CD4-positive, alpha-beta memory T cell (primary cell): Measurements from ENCODE around the gene NAV3. TPM values are rescaled to one million over a fixed set of nuclear protein-coding genes. Genes with fewer than 3 reads are reported as not detected.

Source experiments
- CTCF ChIA-PET: fragments of 350-600 bp; sonication (Branson Sonifier 250); formaldehyde crosslinking; loops from one replicate; lab custom pipeline; 2021; ENCODE audit warnings: inconsistent platforms; ENCODE audit not compliant: partially characterized antibody; lab: Charles Lee
- POLR2A ChIA-PET: fragments of 350-600 bp; sonication (Branson Sonifier 250); formaldehyde crosslinking; loops from one replicate; lab custom pipeline; 2021; ENCODE audit not compliant: partially characterized antibody; lab: Charles Lee
- DNase-seq, 5 donors: peaks; one replicate each; pipeline versions ENCODE4 v3.0.0 to v3.0.0-alpha.2; 2020 to 2022; ENCODE audit warnings: mixed read lengths in 1 of 5
- H3K27ac ChIP-seq: one replicate; pipeline ENCODE4 v1.7.0; 2013; ENCODE audit warnings: low read depth, low read length
- H3K27me3 ChIP-seq: 2 replicates; pipeline ENCODE4 v1.7.0; 2013; ENCODE audit warnings: mild to moderate bottlenecking, low read length, moderate library complexity; ENCODE audit not compliant: insufficient read depth
- H3K36me3 ChIP-seq: 2 replicates; pipeline ENCODE4 v1.7.0; 2013; ENCODE audit warnings: mild to moderate bottlenecking, low read length, moderate library complexity; ENCODE audit not compliant: insufficient read depth
- H3K4me1 ChIP-seq: 2 replicates; pipeline ENCODE4 v1.7.0; 2013; ENCODE audit warnings: mild to moderate bottlenecking, low read length, moderate library complexity; ENCODE audit not compliant: insufficient read depth
- H3K4me3 ChIP-seq, 2 donors: one replicate each; pipeline ENCODE4 v1.7.0; 2013; ENCODE audit warnings: low read length in 2 of 2, mild to moderate bottlenecking in 1 of 2
- H3K9me3 ChIP-seq, 2 donors: one replicate each; pipeline ENCODE4 v1.7.0; 2013; ENCODE audit warnings: low read length in 2 of 2, control low read depth in 1 of 2; ENCODE audit not compliant: control insufficient read depth in 1 of 2
- H3K27ac Mint-ChIP-seq, 7 donors: one replicate each; pipeline ENCODE4 v1.8.0; 2020 to 2021; ENCODE audit warnings: mixed read lengths in 7 of 7, mild to moderate bottlenecking in 6 of 7, inconsistent platforms in 3 of 7, moderate library complexity in 3 of 7
- H3K27me3 Mint-ChIP-seq, 2 donors: one replicate each; pipeline ENCODE4 v1.8.0; 2020 to 2021; ENCODE audit warnings: mixed read lengths in 2 of 2
- H3K36me3 Mint-ChIP-seq, 2 donors: one replicate each; pipeline ENCODE4 v1.8.0; 2020 to 2021; ENCODE audit warnings: mixed read lengths in 2 of 2, inconsistent platforms in 1 of 2, mild to moderate bottlenecking in 1 of 2
- H3K4me1 Mint-ChIP-seq, 4 donors: one replicate each; pipeline ENCODE4 v1.8.0; 2020 to 2021; ENCODE audit warnings: mixed read lengths in 4 of 4, mild to moderate bottlenecking in 1 of 4
- H3K4me3 Mint-ChIP-seq, 8 donors: one replicate each; pipeline ENCODE4 v1.8.0; 2020 to 2021; ENCODE audit warnings: mixed read lengths in 8 of 8, mild to moderate bottlenecking in 7 of 8, moderate library complexity in 6 of 8, inconsistent platforms in 3 of 8
- H3K9me3 Mint-ChIP-seq, 8 donors: one replicate each; pipeline ENCODE4 v1.8.0; 2020 to 2021; ENCODE audit warnings: mixed read lengths in 8 of 8, mild to moderate bottlenecking in 5 of 8, inconsistent platforms in 3 of 8, moderate library complexity in 1 of 8
- intact Hi-C: fragments of 100-400 bp; cut with micrococcal nuclease; formaldehyde crosslinking; loops from one replicate; pipeline ENCODE4 v1.15.1; 2023
- polyA plus RNA-seq, 2 donors: library from polyadenylated mRNA; unstranded; fragments of 300-500 nt; fragmentation: Illumina TruSeq; gene quantifications; one replicate each; pipeline ENCODE4 v1.2.3, GENCODE V29; 2021
- total RNA-seq, 2 experiments: library from RNA; stranded (reverse); gene quantifications; one replicate each; pipeline ENCODE4 v1.2.3, GENCODE V29; 2021

The NAV3 gene
- total and polyA plus RNA-seq, 4 experiments from 2014 or later = not detected

GRCh38 chr12:77795699-77796098 is 35.0 kb upstream of the NAV3 start:
- Mint-ChIP-seq H3K4me1 (no peaks in the 10 kb centered on the region), H3K27me3 (no peaks in the 10 kb centered on the region), H3K36me3 (no peaks in the 10 kb centered on the region), H3K27ac (no peak overlapping the region), H3K9me3 (peaks cover 0 to 14% (median 5%) of the 10 kb centered on the region in 8 donors), H3K4me3 (no peak overlapping the region)
- Histone ChIP-seq H3K9me3 (no peaks in the 10 kb centered on the region), H3K36me3 (no peaks in the 10 kb centered on the region), H3K27ac (no peak overlapping the region), H3K4me1 (no peaks in the 10 kb centered on the region), H3K27me3 (no peaks in the 10 kb centered on the region), H3K4me3 (no peak overlapping the region)
- ChIA-PET POLR2A (no interaction called here), CTCF (no interaction called here)
- intact Hi-C loops = no loop called here
- DNase-seq = no peak

GRCh38 chr12:77796775-77797174 is 33.9 kb upstream of the NAV3 start:
- H3K36me3 ChIP-seq = no peaks in the 10 kb centered on the region
- H3K4me3 Mint-ChIP-seq = no peak overlapping the region
- ChIA-PET CTCF (no interaction called here), POLR2A (no interaction called here)
- no peak overlapping the region for H3K4me3 ChIP-seq
- no peaks in the 10 kb centered on the region for H3K36me3 Mint-ChIP-seq
- no peak overlapping the region for H3K27ac Mint-ChIP-seq
- no peak overlapping the region for H3K27ac ChIP-seq
- no peaks in the 10 kb centered on the region for H3K27me3 ChIP-seq
- H3K27me3 Mint-ChIP-seq = no peaks in the 10 kb centered on the region
- intact Hi-C loops = no loop called here
- H3K9me3 ChIP-seq = no peaks in the 10 kb centered on the region
- H3K9me3 Mint-ChIP-seq = peaks cover 0 to 14% (median 5%) of the 10 kb centered on the region in 8 donors
- no peaks in the 10 kb centered on the region for H3K4me1 ChIP-seq
- no peak for DNase-seq
- H3K4me1 Mint-ChIP-seq = no peaks in the 10 kb centered on the region

DNA sequence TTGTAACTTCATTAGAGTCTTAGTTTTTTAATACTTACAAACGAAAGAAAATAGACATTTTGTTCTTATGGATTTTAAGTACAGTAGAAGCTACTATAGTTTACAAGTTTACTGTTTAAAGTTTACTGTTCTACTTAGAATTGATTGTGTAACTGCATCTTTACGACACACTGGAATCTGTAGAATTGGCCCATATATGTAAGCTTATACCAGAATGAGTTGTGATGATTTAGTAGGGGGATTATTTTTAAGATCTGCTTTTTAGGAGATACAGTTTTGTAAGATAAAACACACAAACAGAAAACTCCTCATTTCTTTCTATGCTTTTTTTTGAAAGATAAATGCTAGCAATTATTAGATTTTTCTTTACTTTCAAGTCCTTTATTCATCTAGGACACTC is 30.2 kb upstream of the NAV3 start:
- DNase-seq = no peak
- ChIA-PET CTCF (no interaction called here), POLR2A (no interaction called here)
- no peak overlapping the region for H3K27ac ChIP-seq
- peaks cover 0 to 21% (median 9%) of the 10 kb centered on the region in 8 donors for H3K9me3 Mint-ChIP-seq
- H3K27me3 ChIP-seq = no peaks in the 10 kb centered on the region
- no peaks in the 10 kb centered on the region for H3K9me3 ChIP-seq
- H3K27ac Mint-ChIP-seq = no peak overlapping the region
- no peaks in the 10 kb centered on the region for H3K36me3 Mint-ChIP-seq
- H3K36me3 ChIP-seq = no peaks in the 10 kb centered on the region
- H3K4me3 ChIP-seq = no peak overlapping the region
- no peaks in the 10 kb centered on the region for H3K4me1 Mint-ChIP-seq
- H3K27me3 Mint-ChIP-seq = no peaks in the 10 kb centered on the region
- no peak overlapping the region for H3K4me3 Mint-ChIP-seq
- no peaks in the 10 kb centered on the region for H3K4me1 ChIP-seq
- intact Hi-C loops = no loop called here

DNA sequence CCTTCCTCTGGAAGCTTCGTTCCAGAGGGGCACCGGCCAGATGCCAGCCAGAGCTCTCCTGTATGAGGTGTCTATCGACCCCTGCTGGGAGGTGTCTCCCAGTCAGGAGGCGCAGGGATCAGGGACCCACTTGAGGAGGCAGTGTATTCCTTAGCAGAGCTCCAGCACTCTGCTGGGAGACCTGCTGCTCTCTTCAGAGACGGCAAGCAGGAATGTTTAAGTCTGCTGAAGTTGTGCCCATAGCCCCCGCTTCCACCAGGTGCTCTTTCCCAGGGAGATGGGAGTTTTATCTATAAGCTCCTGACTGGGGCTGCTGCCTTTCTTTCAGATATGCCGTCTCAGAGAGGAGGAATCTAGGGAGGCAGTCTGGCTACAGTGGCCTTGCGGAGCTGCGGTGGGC is 22.2 kb upstream of the NAV3 start:
- Mint-ChIP-seq H3K4me1 (no peaks in the 10 kb centered on the region), H3K27me3 (no peaks in the 10 kb centered on the region), H3K9me3 (peaks cover 4 to 32% (median 11%) of the 10 kb centered on the region in 8 donors), H3K36me3 (no peaks in the 10 kb centered on the region), H3K27ac (no peak overlapping the region), H3K4me3 (no peak overlapping the region)
- ChIA-PET POLR2A (no interaction called here), CTCF (no interaction called here)
- no peak overlapping the region for H3K4me3 ChIP-seq
- intact Hi-C loops = no loop called here
- no peaks in the 10 kb centered on the region for H3K4me1 ChIP-seq
- no peak overlapping the region for H3K27ac ChIP-seq
- H3K27me3 ChIP-seq = no peaks in the 10 kb centered on the region
- no peaks in the 10 kb centered on the region for H3K9me3 ChIP-seq
- DNase-seq = no peak
- no peaks in the 10 kb centered on the region for H3K36me3 ChIP-seq

DNA sequence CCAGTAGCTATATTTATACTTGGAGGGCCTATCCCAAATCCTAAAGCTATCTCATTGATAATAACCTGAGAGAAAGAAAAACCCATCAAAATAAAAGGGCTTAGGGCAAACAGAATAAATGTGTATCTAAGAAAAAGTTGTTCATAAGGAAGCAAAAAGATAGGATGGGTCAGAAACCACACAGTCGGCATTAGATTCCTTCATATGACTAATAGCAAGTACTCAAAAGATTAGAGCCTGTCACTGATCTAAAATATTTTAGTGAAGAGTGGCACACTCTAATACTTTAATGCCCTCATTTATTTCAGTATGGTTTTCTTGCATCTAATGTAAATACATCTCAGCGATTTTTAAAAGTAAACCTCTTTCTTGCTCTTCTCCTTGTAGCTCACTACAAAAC is 17.1 kb upstream of the NAV3 start:
- Histone ChIP-seq H3K4me1 (no peaks in the 10 kb centered on the region), H3K36me3 (no peaks in the 10 kb centered on the region), H3K9me3 (no peaks in the 10 kb centered on the region), H3K27ac (no peak overlapping the region), H3K4me3 (no peak overlapping the region), H3K27me3 (no peaks in the 10 kb centered on the region)
- no peaks in the 10 kb centered on the region for H3K27me3 Mint-ChIP-seq
- CTCF ChIA-PET = no interaction called here
- POLR2A ChIA-PET = no interaction called here
- no peak for DNase-seq
- peaks cover 0 to 8% (median 2%) of the 10 kb centered on the region in 8 donors for H3K9me3 Mint-ChIP-seq
- intact Hi-C loops = no loop called here
- no peaks in the 10 kb centered on the region for H3K4me1 Mint-ChIP-seq
- no peak overlapping the region for H3K27ac Mint-ChIP-seq
- H3K36me3 Mint-ChIP-seq = no peaks in the 10 kb centered on the region
- H3K4me3 Mint-ChIP-seq = no peak overlapping the region

DNA sequence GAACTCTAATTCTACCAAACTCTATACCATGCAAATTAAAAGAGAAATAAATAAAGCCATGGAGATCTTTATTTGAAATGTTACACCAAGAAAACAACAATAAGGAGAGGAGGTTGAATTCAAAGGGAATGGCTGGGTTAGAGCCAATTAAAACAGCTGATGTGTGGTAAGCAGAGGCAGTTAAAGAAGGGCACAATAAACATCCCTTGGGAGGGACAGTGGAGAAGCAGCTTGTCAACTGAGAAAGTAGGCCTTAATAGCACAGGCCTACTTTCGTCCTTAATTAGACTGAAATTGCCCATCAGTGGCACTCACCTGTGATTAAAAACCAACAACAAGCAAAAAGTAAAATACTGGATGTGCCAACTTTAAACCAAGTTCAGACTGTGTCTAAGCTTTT is 16.3 kb upstream of the NAV3 start:
- no peak for DNase-seq
- H3K9me3 Mint-ChIP-seq = peaks cover 0 to 7% (median 2%) of the 10 kb centered on the region in 8 donors
- no peaks in the 10 kb centered on the region for H3K27me3 ChIP-seq
- no peak overlapping the region for H3K4me3 Mint-ChIP-seq
- no peaks in the 10 kb centered on the region for H3K36me3 Mint-ChIP-seq
- no peaks in the 10 kb centered on the region for H3K4me1 Mint-ChIP-seq
- no peak overlapping the region for H3K27ac ChIP-seq
- intact Hi-C loops = no loop called here
- no peak overlapping the region for H3K27ac Mint-ChIP-seq
- no peak overlapping the region for H3K4me3 ChIP-seq
- ChIA-PET CTCF (no interaction called here), POLR2A (no interaction called here)
- H3K36me3 ChIP-seq = no peaks in the 10 kb centered on the region
- no peaks in the 10 kb centered on the region for H3K9me3 ChIP-seq
- no peaks in the 10 kb centered on the region for H3K4me1 ChIP-seq
- no peaks in the 10 kb centered on the region for H3K27me3 Mint-ChIP-seq

- Histone ChIP-seq H3K27ac (no peak overlapping the region), H3K9me3 (no peaks in the 10 kb centered on the region), H3K4me1 (no peaks in the 10 kb centered on the region), H3K36me3 (no peaks in the 10 kb centered on the region), H3K4me3 (no peak overlapping the region), H3K27me3 (no peaks in the 10 kb centered on the region)
- Mint-ChIP-seq H3K4me3 (no peak overlapping the region), H3K27me3 (no peaks in the 10 kb centered on the region), H3K4me1 (no peaks in the 10 kb centered on the region), H3K36me3 (no peaks in the 10 kb centered on the region), H3K9me3 (peaks cover 0 to 7% (median 3%) of the 10 kb centered on the region in 8 donors), H3K27ac (no peak overlapping the region)
- CTCF ChIA-PET = no interaction called here
- intact Hi-C loops = no loop called here
- POLR2A ChIA-PET = no interaction called here
- no peak for DNase-seq
Measured at GRCh38 chr12:77816196-77816595, 14.5 kb upstream of the NAV3 start.

- Mint-ChIP-seq H3K27ac (no peak overlapping the region), H3K9me3 (peaks cover 0 to 9% (median 3%) of the 10 kb centered on the region in 8 donors), H3K4me3 (no peak overlapping the region), H3K4me1 (no peaks in the 10 kb centered on the region), H3K36me3 (no peaks in the 10 kb centered on the region), H3K27me3 (no peaks in the 10 kb centered on the region)
- Histone ChIP-seq H3K36me3 (no peaks in the 10 kb centered on the region), H3K4me1 (no peaks in the 10 kb centered on the region), H3K27me3 (no peaks in the 10 kb centered on the region), H3K27ac (no peak overlapping the region), H3K9me3 (no peaks in the 10 kb centered on the region), H3K4me3 (no peak overlapping the region)
- CTCF ChIA-PET = no interaction called here
- intact Hi-C loops = no loop called here
- POLR2A ChIA-PET = no interaction called here
- DNase-seq = no peak
Measured at GRCh38 chr12:77817276-77817675, 13.4 kb upstream of the NAV3 start.
